ENCODE measurements around the gene ADARB1. TPM values are rescaled to one million over a fixed set of nuclear protein-coding genes. Genes with fewer than 3 reads are reported as not detected.

Gene ADARB1
- total RNA-seq, 1 donor from 2014 or later, result 23.9 TPM

GRCh38 chr21:45093035-45093532 is 18.7 kb downstream of the ADARB1 start:
- DNase-seq (ENCODE audit: low spot score), result no peak

GRCh38 chr21:45094412-45094811 is 20.0 kb downstream of the ADARB1 start:
- DNase-seq (ENCODE audit: low spot score), result no peak

- no peak for DNase-seq (ENCODE audit: low spot score)
Observed at GRCh38 chr21:45095505-45095904, 21.1 kb downstream of the ADARB1 start.

DNA sequence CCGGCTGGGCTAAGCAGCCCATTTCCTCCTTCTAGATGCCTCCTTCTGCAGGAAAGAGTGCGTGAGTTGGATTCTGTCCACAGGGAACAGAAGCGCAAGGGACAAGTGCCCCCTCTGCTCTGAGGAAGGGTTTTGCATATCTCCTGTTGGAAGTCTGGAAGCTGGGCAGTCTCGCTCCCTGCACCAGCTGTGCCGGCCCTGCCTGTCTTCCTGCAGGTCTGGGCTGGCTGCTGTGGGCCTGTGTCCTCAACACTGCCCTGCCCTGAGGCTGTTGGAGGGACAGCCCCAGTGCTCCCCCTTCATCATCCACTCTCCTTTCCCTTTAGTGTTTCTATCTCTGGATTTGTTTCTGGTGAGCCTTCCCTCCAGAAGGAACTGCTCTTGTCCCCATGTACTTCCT is 21.8 kb downstream of the ADARB1 start:
- no peak for DNase-seq (ENCODE audit: low spot score)

DNA sequence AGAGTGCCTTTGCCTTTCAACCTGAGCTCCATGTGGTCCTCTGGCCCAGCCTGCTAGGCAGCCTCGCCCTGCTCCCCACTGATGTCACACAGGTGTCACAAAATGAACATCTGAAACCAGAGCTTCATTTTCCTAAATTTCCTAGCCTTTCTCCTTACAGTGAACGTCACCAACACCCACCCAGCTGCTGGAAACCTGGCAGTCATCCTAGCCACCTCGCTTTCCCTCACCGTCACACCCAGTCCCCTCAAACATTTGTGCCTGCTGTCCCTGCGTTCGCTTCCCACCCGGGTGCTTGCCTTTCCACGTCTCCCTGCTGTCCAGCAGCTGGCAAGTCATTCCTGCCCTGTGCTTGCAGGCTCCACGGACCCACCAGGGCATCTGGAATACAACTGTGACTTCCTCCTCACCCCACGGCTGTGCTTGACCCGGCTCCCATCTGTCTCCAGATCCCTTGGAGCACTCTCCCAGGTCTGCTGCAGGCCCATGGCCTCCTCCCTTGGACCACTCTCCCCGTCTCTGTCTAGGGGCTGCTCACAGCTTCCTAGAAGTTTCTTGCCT is 23.5 kb downstream of the ADARB1 start:
- no peak for DNase-seq (ENCODE audit: low spot score)

DNA sequence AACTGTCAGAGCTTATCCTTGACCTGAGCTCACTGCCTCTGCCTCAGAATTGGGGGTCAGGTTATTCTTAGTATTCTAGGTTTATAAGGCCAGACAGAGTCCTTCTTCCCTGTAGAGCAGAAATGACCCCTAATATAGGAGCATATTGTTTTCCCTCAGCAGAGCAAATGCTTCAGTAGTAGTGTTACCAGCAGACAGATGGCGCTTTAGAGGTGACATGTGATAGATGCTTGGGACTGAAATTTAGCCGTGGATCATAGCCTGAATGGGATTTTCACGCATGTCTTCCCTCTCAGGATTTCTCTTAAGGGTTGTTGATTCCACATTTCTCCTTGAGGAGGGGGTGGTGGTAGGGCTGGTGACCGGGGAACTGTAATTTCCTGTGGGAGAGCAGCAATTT is 24.5 kb downstream of the ADARB1 start:
- DNase-seq (ENCODE audit: low spot score), result no peak

DNA sequence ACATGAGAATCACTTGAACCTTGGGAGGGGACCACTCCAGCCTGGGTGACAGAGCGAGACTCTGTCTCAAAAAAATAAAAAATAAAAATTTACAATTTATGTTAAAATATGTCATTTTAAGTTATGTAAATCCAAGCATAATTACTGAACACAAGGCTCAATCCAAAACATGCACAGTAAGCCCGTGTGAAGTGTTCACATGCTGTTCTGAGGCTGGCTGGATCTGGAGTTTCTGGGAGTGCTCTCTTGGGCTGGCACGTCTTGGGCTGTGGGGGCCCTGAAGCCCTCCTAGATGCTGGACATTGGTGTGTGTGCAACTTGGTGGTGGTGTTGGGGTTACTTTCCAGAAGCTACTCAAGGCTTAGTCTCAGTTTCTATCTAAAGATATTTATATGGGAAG is 25.2 kb downstream of the ADARB1 start:
- no peak for DNase-seq (ENCODE audit: low spot score)

GRCh38 chr21:45100866-45101265 is 26.5 kb downstream of the ADARB1 start:
- no peak for DNase-seq (ENCODE audit: low spot score)

GRCh38 chr21:45102391-45102932 is 28.1 kb downstream of the ADARB1 start:
- no peak for DNase-seq (ENCODE audit: low spot score)

- DNase-seq (ENCODE audit: low spot score), result no peak
Observed at GRCh38 chr21:45103971-45104520, 29.7 kb downstream of the ADARB1 start.

DNA sequence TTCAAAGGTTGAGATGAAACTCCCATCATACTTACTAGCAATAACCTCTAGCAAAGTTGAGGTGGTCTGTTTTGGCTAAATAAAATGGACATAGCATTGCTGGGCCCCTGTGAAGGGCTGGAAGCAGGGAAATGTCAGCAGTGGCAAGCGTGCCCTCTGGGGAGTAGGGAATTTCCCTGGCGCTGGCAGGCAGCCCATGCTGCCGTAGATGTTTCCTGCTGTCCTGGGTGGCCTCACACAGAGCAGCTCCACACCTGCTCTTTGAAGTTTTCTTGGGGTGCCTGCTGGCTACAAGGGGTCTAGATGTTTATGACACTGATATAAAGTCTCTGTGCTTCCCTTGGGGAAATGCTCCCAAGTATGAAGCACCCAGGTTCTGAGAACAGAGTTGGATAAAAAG is 30.2 kb downstream of the ADARB1 start:
- DNase-seq (ENCODE audit: low spot score), result no peak

GRCh38 chr21:45105906-45106485 is 31.6 kb downstream of the ADARB1 start:
- no peak for DNase-seq (ENCODE audit: low spot score)

- DNase-seq (ENCODE audit: low spot score), result no peak
Observed at GRCh38 chr21:45108034-45108790, 33.8 kb downstream of the ADARB1 start.

- no peak for DNase-seq (ENCODE audit: low spot score)
Observed at GRCh38 chr21:45108808-45109781, 34.7 kb downstream of the ADARB1 start.

- DNase-seq (ENCODE audit: low spot score), result no peak
Observed at GRCh38 chr21:45109831-45110492, 35.6 kb downstream of the ADARB1 start.

GRCh38 chr21:45110873-45111624 is 36.7 kb downstream of the ADARB1 start:
- DNase-seq (ENCODE audit: low spot score), result no peak

- DNase-seq (ENCODE audit: low spot score), result no peak
Observed at GRCh38 chr21:45111703-45112102, 37.3 kb downstream of the ADARB1 start.

- DNase-seq (ENCODE audit: low spot score), result no peak
Observed at GRCh38 chr21:45112371-45112770, 38.0 kb downstream of the ADARB1 start.

DNA sequence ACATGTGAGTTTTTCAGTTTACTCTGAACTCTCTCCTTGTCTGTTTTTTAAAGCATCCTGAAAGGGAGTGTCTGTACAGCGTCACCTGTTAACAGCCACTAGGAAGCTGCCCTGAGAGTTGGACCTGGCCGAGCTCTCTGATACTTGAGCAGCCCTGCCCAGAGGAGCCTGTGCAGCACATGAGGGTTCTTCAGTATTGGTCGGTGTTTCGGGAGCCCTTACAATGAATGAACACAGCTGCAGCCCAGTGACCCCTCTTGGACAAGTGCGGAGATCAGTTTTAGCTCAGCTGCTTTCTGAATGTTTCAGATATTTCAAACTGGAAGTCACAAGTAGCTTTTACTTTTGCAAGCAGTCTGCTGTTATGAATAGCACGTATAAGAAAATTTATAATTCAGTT is 39.2 kb downstream of the ADARB1 start:
- no peak for DNase-seq (ENCODE audit: low spot score)

- no peak for DNase-seq (ENCODE audit: low spot score)
Observed at GRCh38 chr21:45114072-45114471, 39.7 kb downstream of the ADARB1 start.

All from ureter (tissue), 1 donor.